K562 (cell line): ENCODE data around the gene MYO18A. TPM values are rescaled to one million over a fixed set of nuclear protein-coding genes. Genes with fewer than 3 reads are reported as not detected.

ENCODE experiments used
- ATAC-seq: fragments of 200-7000 bp; cut with Tn5 transposase; 3 replicates; pipeline ENCODE4 v1.9.1; 2020; ENCODE audit warnings: moderate library complexity
- BruUV-seq: library from RNA; stranded (reverse); fragments of 400-500 nt; replicated peaks from 2 replicates; lab custom pipeline; 2021; lab: Mats Ljungman, UMichigan
- CTCF ChIA-PET: fragments of 300-600 bp; formaldehyde crosslinking; extraction: SDS; loops from one replicate; lab custom pipeline; 2021; ENCODE audit warnings: low intra/inter-chr PET ratio; lab: Yijun Ruan, JAX
- POLR2A ChIA-PET: fragments of 300-600, 350-650 bp; sonication (Branson Sonifier 250); formaldehyde crosslinking; extraction: SDS; loops from one replicate; lab custom pipeline; 2021; ENCODE audit warnings: antibody characterized with exemption, inconsistent platforms; lab: Yijun Ruan, JAX
- DNase-seq, 4 experiments: peaks; one replicate each; pipeline versions ENCODE4 v3.0.0 to v3.0.0-alpha.2; 2011 to 2018; ENCODE audit warnings: low spot score in 3 of 4, mixed read lengths in 3 of 4; ENCODE audit errors: extremely low read depth in 1 of 4
- FAIRE-seq: peaks from 2 replicates; lab custom pipeline; 2011; peaks lifted over from hg19 to GRCh38; lab: Jason Lieb, UNC
- H2AFZ ChIP-seq: 2 replicates; pipeline ENCODE4 v1.6.0; 2011; ENCODE audit warnings: low read depth, low read length, control low read depth, inconsistent platforms
- H3K27ac ChIP-seq: fragments of 200-600 bp; 3 replicates; pipeline ENCODE4 v1.8.0; 2011; ENCODE audit warnings: low read depth, mild to moderate bottlenecking, control low read depth, inconsistent platforms, low read length, moderate library complexity, mixed read lengths; ENCODE audit errors: extremely low read depth
- H3K27me3 ChIP-seq, 2 experiments: fragments of 300-600 bp in 1 of 2; 2 replicates in 1 of 2; 3 replicates in 1 of 2; pipeline versions ENCODE4 v1.6.0 to v1.8.0; 2011; ENCODE audit warnings: inconsistent platforms in 2 of 2, low read length in 2 of 2, mild to moderate bottlenecking in 1 of 2, mixed read lengths in 1 of 2, moderate library complexity in 1 of 2; ENCODE audit not compliant: control insufficient read depth in 2 of 2, insufficient read depth in 2 of 2
- H3K36me3 ChIP-seq: fragments of 300-600 bp; 3 replicates; pipeline ENCODE4 v1.8.0; 2011; ENCODE audit warnings: mild to moderate bottlenecking, low read length, inconsistent platforms; ENCODE audit not compliant: control insufficient read depth, insufficient read depth
- H3K4me1 ChIP-seq, 2 experiments: fragments of 200-600 bp in 1 of 2; replicated peaks in 1 of 2; 2 replicates in 1 of 2; 3 replicates in 1 of 2; pipeline versions ENCODE4 v1.5.1 to v1.8.0; 2011; ENCODE audit warnings: inconsistent platforms in 2 of 2, low read length in 2 of 2, mild to moderate bottlenecking in 1 of 2, mixed read lengths in 1 of 2, moderate library complexity in 1 of 2; ENCODE audit not compliant: control insufficient read depth in 2 of 2, insufficient read depth in 2 of 2
- H3K4me2 ChIP-seq: 2 replicates; pipeline ENCODE4 v1.6.1; 2011; ENCODE audit warnings: low read length, control low read depth, inconsistent platforms, mixed read lengths; ENCODE audit not compliant: insufficient read depth
- H3K4me3 ChIP-seq: fragments of 200-600 bp; sonication (generic), shearing (Covaris generic); 2 replicates; pipeline ENCODE4 v1.5.1; 2016; ENCODE audit warnings: control low read depth, inconsistent platforms
- H3K79me2 ChIP-seq: fragments of 200-600 bp; 3 replicates; pipeline ENCODE4 v1.8.0; 2011; ENCODE audit warnings: low read length, inconsistent platforms; ENCODE audit not compliant: control insufficient read depth, insufficient read depth
- H3K9ac ChIP-seq, 2 experiments: 2 replicates each; pipeline versions ENCODE4 v1.6.0 to v1.6.1; 2011; ENCODE audit warnings: low read depth in 2 of 2, low read length in 2 of 2, control low read depth in 1 of 2, inconsistent platforms in 1 of 2, mild to moderate bottlenecking in 1 of 2, mixed read lengths in 1 of 2; ENCODE audit not compliant: insufficient read depth in 1 of 2
- H3K9me1 ChIP-seq: one replicate; pipeline ENCODE4 v1.6.0; 2011; ENCODE audit warnings: inconsistent platforms, mild to moderate bottlenecking, low read length, moderate library complexity; ENCODE audit not compliant: control insufficient read depth, insufficient read depth
- H3K9me3 ChIP-seq: replicated peaks from 2 replicates; pipeline ENCODE4 v1.5.1; 2011; ENCODE audit warnings: low read depth, low read length, inconsistent platforms; ENCODE audit not compliant: control insufficient read depth, insufficient read depth
- H4K20me1 ChIP-seq: replicated peaks from 2 replicates; pipeline ENCODE4 v1.6.1; 2011; ENCODE audit warnings: low read length, inconsistent platforms, mixed read lengths; ENCODE audit not compliant: control insufficient read depth, insufficient read depth
- FOXK2 ChIP-seq, 2 experiments: fragments of 450-650 bp; IDR thresholded peaks in 1 of 2; conservative IDR thresholded peaks in 1 of 2; 2 replicates each; pipeline ENCODE4 v1.6.1; 2016; ENCODE audit warnings: low read depth in 2 of 2, mild to moderate bottlenecking in 1 of 2
- PML ChIP-seq: IDR thresholded peaks from 2 replicates; pipeline ENCODE4 v1.6.1; 2012; ENCODE audit warnings: low read length, inconsistent platforms
- ZBTB1 ChIP-seq: sonication (generic); formaldehyde crosslinking; IDR thresholded peaks from 2 replicates; pipeline ENCODE4 v1.8.1; 2023; ENCODE audit warnings: missing genetic modification reagents, low read depth, mild to moderate bottlenecking, borderline replicate concordance
- ZNF77 ChIP-seq: fragments of 250-450 bp; sonication (Bioruptor Pico); IDR thresholded peaks from 2 replicates; pipeline ENCODE4 v1.5.0; 2020
- WGBS: fragments of 100-300 bp; shearing (Covaris generic); methylation state at CpG from one replicate; pipeline ENCODE4 v1.1.6; 2016; ENCODE audit warnings: low coverage, mixed read lengths; ENCODE audit not compliant: insufficient coverage; ENCODE audit errors: missing lambda C conversion rate; 5-methylcytosine and 5-hydroxymethylcytosine counted together
- in situ Hi-C: fragments of 300-500 bp; cut with MboI; formaldehyde crosslinking; loops from 4 replicates; pipeline ENCODE4 v1.15.0; 2018; ENCODE audit warnings: inconsistent platforms, mixed read lengths
- intact Hi-C: fragments of 100-400 bp; cut with micrococcal nuclease; formaldehyde crosslinking; loops from 2 replicates; pipeline ENCODE4 v1.14.2; 2022
- polyA plus RNA-seq, 8 experiments: library from polyadenylated mRNA; depleted of rRNA in 4 of 8; stranded (reverse) in 5 of 8; unstranded in 3 of 8; fragments of >200 nt; fragmentation: Nextera tagmentation in 2 of 8; fragmentation: Illumina TruSeq in 1 of 8; extraction: Ambion mirVana in 2 of 8; extraction: Trizol in 1 of 8; gene quantifications; 2 replicates each; pipeline versions ENCODE4 v1.2.1 to v1.2.3, GENCODE V29; 2011 to 2014; ENCODE audit warnings: inconsistent platforms in 1 of 8, missing spikeins in 1 of 8
- total RNA-seq, 7 experiments: library from RNA; depleted of rRNA in 6 of 7; stranded (reverse); fragments of >200 nt in 6 of 7; fragmentation: Illumina TruSeq in 2 of 7; extraction: Trizol in 2 of 7; gene quantifications; 2 replicates each; pipeline versions ENCODE4 v1.2.1 to v1.2.3, GENCODE V29; 2011 to 2021; ENCODE audit warnings: low replicate concordance in 1 of 7

The MYO18A gene
- total and polyA plus RNA-seq, 9 of the 15 experiments (the other 6 are each of a cell fraction or from before 2014, with no cell fraction given): 2.5 to 65.4 (median 17.1) TPM

GRCh38 chr17:29159306-29159860, 20.8 kb downstream of the MYO18A start:
- POLR2A ChIA-PET: interaction anchor here (1.6 to 3.1 kb wide), 2 partner anchors 10 to 21 kb away, joined by 4 to 15 read pairs; partner anchors contain the start of gene MYO18A
- ATAC-seq (no peak), DNase-seq (peak in 1 of 4 experiments; percentile 9), FAIRE-seq (no peak)
- Histone ChIP-seq H3K27me3 (no peaks in the 10 kb centered on the region), H3K4me2 (no peak overlapping the region), H3K4me1 (peaks cover 55 to 64% of the 10 kb centered on the region in 2 experiments), H3K27ac (no peak overlapping the region), H2AFZ (no peak overlapping the region), H3K79me2 (peaks cover 92% of the 10 kb centered on the region), H3K9me1 (peaks cover 17% of the 10 kb centered on the region), H3K36me3 (peaks cover 41% of the 10 kb centered on the region), H3K4me3 (no peak overlapping the region), H3K9me3 (no peaks in the 10 kb centered on the region), H3K9ac (peak overlapping the region in 1 of 2 experiments; percentile 72; a peak in 1 of 4 replicates), H4K20me1 (peaks cover 30% of the 10 kb centered on the region)
- BruUV-seq: no TSS peak
- CTCF ChIA-PET: no interaction called here
- intact Hi-C loops: no loop called here
- TF ChIP-seq PML (no peak), ZNF77 (no peak), FOXK2 (conservative IDR thresholded peaks at IDR 0.05 in 1 of 2, IDR thresholded peaks at IDR 0.05 in 1 of 2; ENCODE audit: low read depth in 2 of 2) (no peak), ZBTB1 (CRISPR knock-in tag) (no peak)
- 47% methylated on average over 3 of the region's 3 CpGs for WGBS
- in situ Hi-C loops: no loop called here
